HEK293T (cell line): ENCODE measurements around the gene AMT.

Experiments used
- CTCF ChIA-PET: fragments of 350-600 bp; formaldehyde crosslinking; extraction: SDS; loops from one replicate; lab custom pipeline; 2021; ENCODE audit warnings: antibody characterized with exemption, inconsistent platforms; lab: Yijun Ruan, JAX
- POLR2A ChIA-PET: fragments of 350-600 bp; formaldehyde crosslinking; extraction: SDS; loops from one replicate; lab custom pipeline; 2020; ENCODE audit warnings: antibody characterized with exemption, inconsistent platforms; lab: Yijun Ruan, JAX
- DNase-seq: peaks from one replicate; pipeline ENCODE4 v3.0.0; 2012; ENCODE audit warnings: mixed read lengths; ENCODE audit errors: extremely low spot score
- ARNT ChIP-seq: fragments of 450-650 bp; IDR thresholded peaks from 2 replicates; pipeline ENCODE4 v1.6.1; 2017; ENCODE audit warnings: mild to moderate bottlenecking
- BHLHE40 ChIP-seq: fragments of 450-650 bp; IDR thresholded peaks from 2 replicates; pipeline ENCODE4 v1.6.1; 2016; ENCODE audit warnings: mild to moderate bottlenecking, moderate library complexity, borderline replicate concordance
- CTBP1 ChIP-seq: fragments of 450-650 bp; IDR thresholded peaks from 2 replicates; pipeline ENCODE4 v1.6.1; 2016; ENCODE audit warnings: borderline replicate concordance
- ELF4 ChIP-seq: fragments of 450-650 bp; IDR thresholded peaks from 2 replicates; pipeline ENCODE4 v1.6.1; 2017; ENCODE audit warnings: antibody characterized with exemption
- FOXA1 ChIP-seq: fragments of 450-650 bp; IDR thresholded peaks from 2 replicates; pipeline ENCODE4 v1.6.1; 2016; ENCODE audit warnings: mild to moderate bottlenecking
- FOXK2 ChIP-seq: fragments of 450-650 bp; IDR thresholded peaks from 2 replicates; pipeline ENCODE4 v1.6.1; 2016; ENCODE audit warnings: mild to moderate bottlenecking
- FOXM1 ChIP-seq: fragments of 450-650 bp; IDR thresholded peaks from 2 replicates; pipeline ENCODE4 v1.6.1; 2017; ENCODE audit warnings: mild to moderate bottlenecking, borderline replicate concordance
- HDGF ChIP-seq: fragments of 450-650 bp; IDR thresholded peaks from 2 replicates; pipeline ENCODE4 v1.6.1; 2017; ENCODE audit warnings: antibody characterized with exemption, borderline replicate concordance
- L3MBTL2 ChIP-seq: fragments of 450-650 bp; conservative IDR thresholded peaks from 2 replicates; pipeline ENCODE4 v1.6.1; 2016; ENCODE audit warnings: mild to moderate bottlenecking
- LEF1 ChIP-seq: fragments of 450-650 bp; IDR thresholded peaks from 2 replicates; pipeline ENCODE4 v1.6.1; 2017; ENCODE audit warnings: mild to moderate bottlenecking, borderline replicate concordance
- NFRKB ChIP-seq: fragments of 450-650 bp; IDR thresholded peaks from 2 replicates; pipeline ENCODE4 v1.6.1; 2016; ENCODE audit warnings: mild to moderate bottlenecking, moderate library complexity
- SP1 ChIP-seq: fragments of 450-650 bp; IDR thresholded peaks from 2 replicates; pipeline ENCODE4 v1.6.1; 2017
- SUZ12 ChIP-seq: fragments of 450-650 bp; IDR thresholded peaks from 2 replicates; pipeline ENCODE4 v1.6.1; 2016; ENCODE audit warnings: mild to moderate bottlenecking
- TARDBP ChIP-seq: fragments of 450-650 bp; IDR thresholded peaks from 2 replicates; pipeline ENCODE4 v1.6.1; 2016
- ZNF384 ChIP-seq: fragments of 450-650 bp; IDR thresholded peaks from 2 replicates; pipeline ENCODE4 v1.6.1; 2016
- TF ChIP-seq, protein P1 (sequence below): fragments of 450-650 bp; IDR thresholded peaks from 2 replicates; pipeline ENCODE4 v1.6.1; 2016

Gene AMT

GRCh38 chr3:49378249-49378895 is 43.9 kb downstream of the AMT start:
- no peak for DNase-seq
- ChIA-PET CTCF (interaction anchor here (0.7 kb wide), 1 partner anchor 11 kb away, joined by 3 read pairs; no protein-coding TSS in a partner anchor), POLR2A (no interaction called here)
- TF ChIP-seq SP1 (no peak), BHLHE40 (no peak)

- POLR2A ChIA-PET: no interaction called here
- no peak for DNase-seq
- CTCF ChIA-PET: no interaction called here
- TF ChIP-seq LEF1 (no peak), NFRKB (no peak), TARDBP (no peak), FOXM1 (no peak), SUZ12 (no peak), SP1 (no peak), CTBP1 (no peak), FOXK2 (no peak), ZNF384 (no peak), ELF4 (no peak), BHLHE40 (no peak), L3MBTL2 (no peak), HDGF (no peak), FOXA1 (no peak), ARNT (no peak)
- TF ChIP-seq, protein P1, sequence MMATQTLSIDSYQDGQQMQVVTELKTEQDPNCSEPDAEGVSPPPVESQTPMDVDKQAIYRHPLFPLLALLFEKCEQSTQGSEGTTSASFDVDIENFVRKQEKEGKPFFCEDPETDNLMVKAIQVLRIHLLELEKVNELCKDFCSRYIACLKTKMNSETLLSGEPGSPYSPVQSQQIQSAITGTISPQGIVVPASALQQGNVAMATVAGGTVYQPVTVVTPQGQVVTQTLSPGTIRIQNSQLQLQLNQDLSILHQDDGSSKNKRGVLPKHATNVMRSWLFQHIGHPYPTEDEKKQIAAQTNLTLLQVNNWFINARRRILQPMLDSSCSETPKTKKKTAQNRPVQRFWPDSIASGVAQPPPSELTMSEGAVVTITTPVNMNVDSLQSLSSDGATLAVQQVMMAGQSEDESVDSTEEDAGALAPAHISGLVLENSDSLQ: no peak
Measured at GRCh38 chr3:49377483-49377882, 44.8 kb downstream of the AMT start.

DNA sequence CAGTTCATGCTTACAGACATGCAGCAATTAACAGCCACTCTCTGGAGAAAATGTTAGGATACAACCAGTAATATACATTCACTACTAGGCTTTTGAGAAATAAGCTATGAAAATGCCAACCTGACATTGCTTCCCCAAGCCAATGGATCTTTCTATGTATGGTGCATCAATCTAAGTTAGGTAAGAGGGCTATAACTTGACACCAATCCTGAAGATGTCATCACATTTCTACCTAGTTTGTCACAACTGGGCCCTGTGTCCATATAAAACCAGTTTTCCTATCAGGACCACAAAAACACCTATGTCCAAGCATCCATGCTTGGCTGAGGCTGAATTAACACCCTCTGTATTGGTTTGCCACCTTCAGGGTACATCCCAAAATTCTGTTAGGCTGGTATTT is 50.3 kb downstream of the AMT start:
- CTCF ChIA-PET: no interaction called here
- TF ChIP-seq L3MBTL2 (no peak), ELF4 (no peak), FOXA1 (no peak), ZNF384 (no peak), BHLHE40 (no peak), HDGF (no peak), NFRKB (no peak), ARNT (no peak), FOXK2 (no peak), LEF1 (no peak), TARDBP (no peak), SP1 (no peak), CTBP1 (no peak), FOXM1 (no peak), SUZ12 (no peak)
- TF ChIP-seq, protein P1: no peak
- no peak for DNase-seq
- POLR2A ChIA-PET: interaction anchor here (1.1 kb wide), 1 partner anchor 37 kb away, joined by 3 read pairs; no protein-coding TSS in a partner anchor

GRCh38 chr3:49370585-49371290 is 51.5 kb downstream of the AMT start:
- ChIA-PET CTCF (no interaction called here), POLR2A (no interaction called here)
- DNase-seq: no peak
- no peak for TF ChIP-seq FOXK2
